ENCODE results near the gene KRTAP10-2.
"Not testable (repeated sequence)": the region's sequence is repeated elsewhere in the genome, so short reads cannot be mapped to it uniquely, and the experiment has no call there.

DNA sequence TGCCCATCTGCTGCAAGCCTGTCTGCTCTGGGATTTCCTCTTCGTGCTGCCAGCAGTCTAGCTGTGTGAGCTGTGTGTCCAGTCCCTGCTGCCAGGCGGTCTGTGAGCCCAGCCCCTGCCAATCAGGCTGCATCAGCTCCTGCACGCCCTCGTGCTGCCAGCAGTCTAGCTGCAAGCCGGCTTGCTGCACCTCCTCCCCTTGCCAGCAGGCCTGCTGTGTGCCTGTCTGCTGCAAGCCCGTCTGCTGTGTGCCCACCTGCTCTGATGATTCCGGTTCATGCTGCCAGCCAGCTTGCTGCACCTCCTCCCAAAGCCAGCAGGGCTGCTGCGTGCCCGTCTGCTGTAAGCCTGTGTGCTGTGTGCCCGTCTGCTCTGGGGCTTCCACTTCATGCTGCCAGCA is 49.8 kb upstream of the KRTAP10-2 start:
- TF ChIP-seq, protein P1, sequence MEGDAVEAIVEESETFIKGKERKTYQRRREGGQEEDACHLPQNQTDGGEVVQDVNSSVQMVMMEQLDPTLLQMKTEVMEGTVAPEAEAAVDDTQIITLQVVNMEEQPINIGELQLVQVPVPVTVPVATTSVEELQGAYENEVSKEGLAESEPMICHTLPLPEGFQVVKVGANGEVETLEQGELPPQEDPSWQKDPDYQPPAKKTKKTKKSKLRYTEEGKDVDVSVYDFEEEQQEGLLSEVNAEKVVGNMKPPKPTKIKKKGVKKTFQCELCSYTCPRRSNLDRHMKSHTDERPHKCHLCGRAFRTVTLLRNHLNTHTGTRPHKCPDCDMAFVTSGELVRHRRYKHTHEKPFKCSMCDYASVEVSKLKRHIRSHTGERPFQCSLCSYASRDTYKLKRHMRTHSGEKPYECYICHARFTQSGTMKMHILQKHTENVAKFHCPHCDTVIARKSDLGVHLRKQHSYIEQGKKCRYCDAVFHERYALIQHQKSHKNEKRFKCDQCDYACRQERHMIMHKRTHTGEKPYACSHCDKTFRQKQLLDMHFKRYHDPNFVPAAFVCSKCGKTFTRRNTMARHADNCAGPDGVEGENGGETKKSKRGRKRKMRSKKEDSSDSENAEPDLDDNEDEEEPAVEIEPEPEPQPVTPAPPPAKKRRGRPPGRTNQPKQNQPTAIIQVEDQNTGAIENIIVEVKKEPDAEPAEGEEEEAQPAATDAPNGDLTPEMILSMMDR (IDR thresholded peaks at IDR 0.05) = not testable (repeated sequence)
- not testable (repeated sequence) for TF ChIP-seq POLR2A (IDR thresholded peaks at IDR 0.05; ENCODE audit: low read depth); POLR2AphosphoS5 (IDR thresholded peaks at IDR 0.05); EP300 (IDR thresholded peaks at IDR 0.05)

All from esophagus muscularis mucosa (tissue), 4 donors.